Measurements from ENCODE around the gene OSGIN1. TPM values are rescaled to one million over a fixed set of nuclear protein-coding genes. Genes with fewer than 3 reads are reported as not detected.

The OSGIN1 gene
- total RNA-seq, 2 experiments from 2014 or later = 0.85 to 1.1 TPM

DNA sequence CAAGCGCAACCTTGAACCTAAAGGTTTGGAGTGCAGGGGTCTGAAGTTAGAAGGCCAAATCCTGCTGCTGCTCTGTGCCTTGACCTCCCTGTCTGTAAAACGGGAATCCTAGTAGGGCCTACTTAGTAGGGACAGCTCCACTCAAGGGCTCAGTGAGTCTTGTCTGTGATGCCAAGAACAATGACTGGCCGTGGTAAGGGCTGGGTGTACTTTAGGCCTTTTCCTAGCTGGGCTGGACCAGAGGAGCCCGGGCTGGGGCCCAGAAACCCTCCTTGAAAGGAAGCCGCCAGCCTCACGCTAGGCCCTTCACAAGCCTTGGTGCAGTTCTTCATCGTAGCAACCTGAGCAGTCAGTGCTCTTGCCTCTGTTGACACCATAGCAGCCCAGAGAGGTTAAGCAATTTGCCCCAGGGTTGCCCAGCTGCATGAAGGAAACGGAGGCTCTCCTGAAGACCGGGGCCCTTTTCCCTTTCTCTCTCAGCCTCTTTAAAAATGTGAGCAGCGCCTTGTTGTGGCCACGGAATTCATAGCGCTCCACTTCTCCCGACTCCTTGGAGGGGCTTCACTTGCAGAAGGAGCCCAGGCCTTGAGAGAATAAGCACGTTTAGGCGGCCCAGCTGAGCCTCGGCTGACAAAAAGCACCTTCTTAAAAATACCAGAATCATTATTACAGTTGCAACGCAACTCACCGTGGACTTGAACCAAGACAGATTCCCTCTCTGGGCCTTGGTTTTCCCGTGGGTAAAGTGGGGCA, 19.4 kb downstream of the OSGIN1 start:
- Mint-ChIP-seq H3K27ac (no peak overlapping the region), H3K36me3 (no peaks in the 10 kb centered on the region), H3K4me3 (no peak overlapping the region), H3K4me1 (peaks cover 2% of the 10 kb centered on the region), H3K9me3 (no peaks in the 10 kb centered on the region), H3K27me3 (peaks cover 21% of the 10 kb centered on the region)
- DNase-seq (no peak), ATAC-seq (ENCODE audit: low read depth) (no peak)
- POLR2A ChIA-PET = no interaction called here

DNA sequence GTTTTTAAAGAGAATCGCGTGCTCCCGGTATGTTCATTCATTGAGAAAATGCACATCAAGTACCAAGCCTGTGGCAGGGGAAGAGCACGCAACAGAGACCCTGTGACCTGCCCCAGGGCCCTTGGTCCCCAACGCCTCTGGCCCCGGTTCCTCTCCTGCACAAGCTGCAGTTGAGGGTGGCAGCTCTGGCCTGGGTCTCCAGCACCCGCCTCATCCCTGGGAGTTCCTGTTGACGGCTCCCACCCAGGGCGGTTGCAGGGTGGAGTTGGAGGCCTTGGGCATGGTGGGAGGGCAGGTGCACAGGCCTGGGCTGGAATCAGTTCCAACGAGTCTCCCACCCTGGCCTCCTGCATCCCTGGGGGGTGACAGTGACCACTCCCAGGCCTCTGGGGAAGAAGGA, 20.0 kb downstream of the OSGIN1 start:
- Mint-ChIP-seq H3K4me1 (no peaks in the 10 kb centered on the region), H3K9me3 (peaks cover 2% of the 10 kb centered on the region), H3K36me3 (no peaks in the 10 kb centered on the region), H3K4me3 (no peak overlapping the region), H3K27me3 (peaks cover 21% of the 10 kb centered on the region), H3K27ac (no peak overlapping the region)
- ATAC-seq (ENCODE audit: low read depth) = no peak
- DNase-seq = no peak
- POLR2A ChIA-PET = no interaction called here

DNA sequence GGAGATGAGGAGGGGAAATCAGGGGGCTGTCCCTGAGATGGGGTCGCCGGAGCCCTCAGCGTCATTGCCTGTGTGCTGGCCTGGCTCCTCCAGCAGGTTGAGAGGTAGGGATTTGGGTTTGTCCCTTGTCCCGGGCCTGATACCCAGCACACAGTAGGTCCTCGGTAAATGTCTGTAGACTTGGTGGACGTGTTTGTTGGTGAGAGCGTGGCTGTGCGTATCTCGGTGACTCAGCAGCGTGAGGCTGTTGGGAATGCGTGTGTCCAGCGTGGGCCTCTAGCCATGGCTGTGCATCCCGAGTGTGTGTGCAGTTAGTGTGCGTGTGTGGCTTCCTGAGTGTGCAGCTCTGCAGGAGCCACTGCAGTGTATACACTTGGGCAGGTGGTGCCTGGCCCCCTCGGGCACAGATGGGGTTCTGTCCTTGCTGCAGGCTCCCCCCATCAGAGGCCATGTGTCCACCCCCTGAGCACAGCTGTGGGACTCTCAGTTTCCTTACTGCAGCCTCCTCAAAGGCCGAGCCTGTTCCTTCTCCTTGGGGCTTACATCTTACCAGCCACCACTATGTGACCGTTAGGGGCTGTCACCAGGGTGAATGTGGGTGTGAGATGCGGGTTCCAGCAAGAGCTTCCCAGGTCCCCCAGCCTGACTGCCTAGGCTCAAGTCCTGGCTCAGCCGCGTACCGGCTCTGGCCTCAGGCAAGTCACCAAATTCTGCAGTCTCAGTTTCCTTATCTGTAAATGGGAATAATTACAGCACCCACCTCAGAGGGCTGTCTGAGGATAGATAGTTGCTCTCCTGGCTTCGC, 20.7 kb downstream of the OSGIN1 start:
- Mint-ChIP-seq H3K27me3 (peaks cover 25% of the 10 kb centered on the region), H3K36me3 (peaks cover under 1% of the 10 kb centered on the region), H3K4me1 (no peaks in the 10 kb centered on the region), H3K9me3 (peaks cover 4% of the 10 kb centered on the region), H3K4me3 (no peak overlapping the region), H3K27ac (no peak overlapping the region)
- ATAC-seq (ENCODE audit: low read depth) (no peak), DNase-seq (no peak)
- POLR2A ChIA-PET = no interaction called here

DNA sequence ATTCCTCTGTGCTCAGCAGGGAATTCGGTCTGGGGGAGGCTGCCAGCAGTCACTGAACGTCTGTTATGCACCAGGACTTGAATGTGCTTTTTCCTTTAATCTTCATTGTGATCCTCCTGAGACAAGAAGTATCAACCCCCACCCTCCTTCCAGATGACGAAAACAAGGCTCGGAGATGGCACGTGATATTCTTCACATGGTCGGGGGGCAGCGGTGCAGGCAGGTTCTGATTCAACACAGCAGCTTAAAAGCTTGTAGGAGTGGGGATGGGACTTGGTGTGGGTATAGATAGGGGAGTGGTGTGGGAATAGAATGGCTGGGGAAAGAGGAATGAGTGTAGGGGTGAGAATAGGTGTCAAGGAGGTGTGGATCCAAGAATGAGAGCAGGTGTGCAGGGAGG, 21.4 kb downstream of the OSGIN1 start:
- H3K27me3 Mint-ChIP-seq = peaks cover 24% of the 10 kb centered on the region
- ATAC-seq (ENCODE audit: low read depth) = no peak
- H3K36me3 Mint-ChIP-seq = peaks cover 1% of the 10 kb centered on the region
- no peak overlapping the region for H3K4me3 Mint-ChIP-seq
- H3K4me1 Mint-ChIP-seq = no peaks in the 10 kb centered on the region
- DNase-seq = no peak
- peaks cover 8% of the 10 kb centered on the region for H3K9me3 Mint-ChIP-seq
- no peak overlapping the region for H3K27ac Mint-ChIP-seq
- POLR2A ChIA-PET = no interaction called here

DNA sequence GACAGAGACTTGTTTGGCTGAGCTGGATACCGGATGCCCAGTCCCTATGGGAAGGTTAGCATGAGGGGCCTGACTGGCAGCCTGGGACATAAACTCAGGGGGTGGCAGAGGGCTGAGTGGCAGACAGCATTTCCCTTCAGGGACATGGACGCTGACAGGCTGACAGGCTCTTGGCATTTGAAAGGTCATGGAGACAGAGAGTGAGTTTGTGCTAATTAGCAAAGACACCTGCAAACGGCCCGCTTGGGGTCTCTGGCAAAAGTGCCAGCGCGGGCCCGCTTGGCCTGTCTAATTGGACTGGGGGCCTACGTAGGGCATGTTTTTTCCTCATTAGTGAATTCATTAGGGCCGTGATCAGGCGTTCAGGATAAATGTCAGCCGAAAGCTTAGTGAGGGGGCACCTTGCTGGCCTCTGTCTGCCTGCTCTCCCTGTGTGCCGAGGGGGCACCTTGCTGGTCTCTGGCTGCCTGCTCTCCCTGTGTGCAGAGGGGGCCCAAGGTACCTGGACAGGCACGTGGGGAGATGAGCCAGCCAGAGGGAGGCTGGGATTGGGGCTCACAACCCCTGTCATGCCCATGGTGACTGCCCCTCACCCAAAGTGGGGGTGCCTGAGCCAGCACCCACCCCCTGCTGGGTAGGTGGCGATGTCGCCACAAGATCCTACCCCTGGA, 22.7 kb downstream of the OSGIN1 start:
- Mint-ChIP-seq H3K27me3 (peaks cover 16% of the 10 kb centered on the region), H3K9me3 (peaks cover 8% of the 10 kb centered on the region), H3K27ac (no peak overlapping the region), H3K4me1 (no peaks in the 10 kb centered on the region), H3K36me3 (peaks cover 1% of the 10 kb centered on the region), H3K4me3 (no peak overlapping the region)
- ATAC-seq (ENCODE audit: low read depth) = no peak
- POLR2A ChIA-PET = no interaction called here
- no peak for DNase-seq

DNA sequence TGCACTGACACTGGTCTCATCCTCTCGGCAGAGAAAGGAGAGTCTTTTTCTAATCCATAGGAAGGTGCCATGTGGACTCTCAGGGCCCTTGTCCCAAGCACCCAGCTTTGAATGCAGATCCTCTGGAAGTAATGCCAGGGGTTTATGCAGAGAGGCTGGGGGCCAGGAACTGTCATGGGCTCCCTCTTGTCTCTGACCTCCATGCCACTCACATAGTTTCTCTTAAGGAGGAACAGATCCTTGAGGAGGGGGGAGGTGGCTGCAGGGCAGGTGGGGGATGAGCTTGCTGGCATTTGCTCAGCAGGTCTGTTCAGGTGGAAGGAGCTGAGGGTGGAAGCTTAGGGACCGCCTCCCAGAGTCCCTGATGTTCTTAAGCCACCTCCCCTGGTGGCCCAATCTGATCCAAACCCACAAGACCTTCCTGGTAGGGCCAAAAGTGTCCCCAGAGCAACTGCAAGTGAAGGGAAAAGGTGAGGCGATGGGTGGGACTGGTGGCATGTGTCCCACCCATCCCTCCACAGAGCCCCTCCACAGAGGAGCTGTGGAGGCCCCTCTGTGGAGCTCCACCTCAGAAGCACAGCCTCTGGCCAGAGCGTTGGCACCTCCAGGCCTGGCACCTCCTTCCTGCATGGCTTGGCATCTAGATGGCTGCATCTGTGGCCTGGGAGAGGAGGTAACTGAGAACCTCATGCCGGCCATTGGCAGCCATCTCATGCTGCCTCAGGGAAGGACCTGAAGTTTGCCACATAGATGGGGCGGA, 24.2 kb downstream of the OSGIN1 start:
- H3K4me1 Mint-ChIP-seq = no peaks in the 10 kb centered on the region
- no peak overlapping the region for H3K27ac Mint-ChIP-seq
- peaks cover 1% of the 10 kb centered on the region for H3K36me3 Mint-ChIP-seq
- DNase-seq (no peak), ATAC-seq (ENCODE audit: low read depth) (no peak)
- POLR2A ChIA-PET = no interaction called here
- peaks cover 15% of the 10 kb centered on the region for H3K27me3 Mint-ChIP-seq
- peaks cover 8% of the 10 kb centered on the region for H3K9me3 Mint-ChIP-seq
- no peak overlapping the region for H3K4me3 Mint-ChIP-seq

DNA sequence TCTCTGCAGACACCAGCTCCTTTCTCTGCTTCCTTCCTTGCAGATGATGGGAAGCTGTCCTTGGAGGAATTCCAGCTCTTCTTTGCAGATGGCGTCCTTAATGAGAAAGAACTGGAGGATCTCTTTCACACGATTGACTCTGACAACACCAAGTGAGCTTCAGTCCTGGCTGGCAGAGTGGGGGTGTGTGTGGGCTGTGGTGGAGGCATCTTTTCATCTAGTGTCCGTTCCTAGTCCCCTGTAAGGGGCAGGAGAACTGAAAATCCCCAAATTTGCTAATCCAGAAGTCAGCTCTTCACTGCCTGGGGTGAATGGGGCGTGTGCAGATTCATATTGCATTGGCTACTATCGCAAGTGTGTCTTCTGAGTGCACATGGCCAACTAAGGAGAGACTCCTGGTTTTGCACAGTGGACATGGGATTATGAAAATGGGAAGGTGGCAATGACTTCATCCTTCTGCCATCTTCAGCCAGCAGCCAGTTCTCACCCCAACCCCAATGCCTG, 25.4 kb downstream of the OSGIN1 start:
- no peaks in the 10 kb centered on the region for H3K4me1 Mint-ChIP-seq
- peaks cover 1% of the 10 kb centered on the region for H3K36me3 Mint-ChIP-seq
- H3K9me3 Mint-ChIP-seq = peaks cover 8% of the 10 kb centered on the region
- peaks cover 18% of the 10 kb centered on the region for H3K27me3 Mint-ChIP-seq
- POLR2A ChIA-PET = no interaction called here
- no peak for DNase-seq
- no peak for ATAC-seq (ENCODE audit: low read depth)
- no peak overlapping the region for H3K4me3 Mint-ChIP-seq
- no peak overlapping the region for H3K27ac Mint-ChIP-seq

DNA sequence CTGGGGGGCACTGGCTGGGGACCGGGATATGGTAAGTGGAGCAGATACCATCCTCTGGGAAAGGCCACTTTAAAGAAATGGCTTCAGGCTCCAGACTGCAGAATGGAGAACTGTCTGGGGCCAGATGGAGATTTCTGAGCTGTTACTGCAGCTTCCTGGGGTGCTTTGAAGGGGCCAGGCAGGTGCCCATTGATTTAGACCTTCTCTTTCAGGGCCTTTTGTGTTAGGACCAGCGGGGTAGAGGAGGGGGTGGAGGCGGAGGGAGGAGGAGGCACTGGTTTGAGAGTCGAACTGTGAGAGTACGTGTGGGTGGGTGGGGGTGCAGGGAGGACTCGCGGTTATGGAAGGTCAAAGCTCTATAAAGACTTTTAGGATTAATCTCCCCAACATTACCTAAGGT, 26.4 kb downstream of the OSGIN1 start:
- DNase-seq = no peak
- Mint-ChIP-seq H3K9me3 (peaks cover 8% of the 10 kb centered on the region), H3K4me1 (no peaks in the 10 kb centered on the region), H3K36me3 (peaks cover 1% of the 10 kb centered on the region), H3K27ac (no peak overlapping the region), H3K27me3 (peaks cover 16% of the 10 kb centered on the region), H3K4me3 (no peak overlapping the region)
- POLR2A ChIA-PET = no interaction called here
- ATAC-seq (ENCODE audit: low read depth) = no peak

DNA sequence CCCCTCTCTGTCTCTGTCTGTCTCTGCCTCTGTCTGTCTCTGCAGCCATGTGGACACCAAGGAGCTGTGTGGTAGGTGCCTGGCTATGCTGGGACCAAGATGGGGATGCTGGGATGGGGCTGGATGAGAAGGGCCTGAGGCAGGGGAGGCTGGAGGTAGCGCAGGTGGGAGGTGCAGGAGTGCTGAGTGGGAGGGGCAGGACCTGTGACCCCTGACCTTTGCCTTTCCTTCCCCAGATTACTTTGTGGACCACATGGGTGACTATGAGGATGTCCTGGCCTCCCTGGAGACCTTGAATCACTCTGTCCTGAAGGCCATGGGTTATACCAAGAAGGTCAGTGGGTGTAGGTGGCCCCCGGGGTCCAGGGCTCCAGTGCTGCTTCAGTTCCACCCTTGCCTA, 27.8 kb downstream of the OSGIN1 start:
- Mint-ChIP-seq H3K27ac (no peak overlapping the region), H3K36me3 (peaks cover 1% of the 10 kb centered on the region), H3K4me1 (no peaks in the 10 kb centered on the region), H3K9me3 (peaks cover 8% of the 10 kb centered on the region), H3K4me3 (no peak overlapping the region), H3K27me3 (peaks cover 14% of the 10 kb centered on the region)
- POLR2A ChIA-PET = no interaction called here
- ATAC-seq (ENCODE audit: low read depth) (no peak), DNase-seq (no peak)

DNA sequence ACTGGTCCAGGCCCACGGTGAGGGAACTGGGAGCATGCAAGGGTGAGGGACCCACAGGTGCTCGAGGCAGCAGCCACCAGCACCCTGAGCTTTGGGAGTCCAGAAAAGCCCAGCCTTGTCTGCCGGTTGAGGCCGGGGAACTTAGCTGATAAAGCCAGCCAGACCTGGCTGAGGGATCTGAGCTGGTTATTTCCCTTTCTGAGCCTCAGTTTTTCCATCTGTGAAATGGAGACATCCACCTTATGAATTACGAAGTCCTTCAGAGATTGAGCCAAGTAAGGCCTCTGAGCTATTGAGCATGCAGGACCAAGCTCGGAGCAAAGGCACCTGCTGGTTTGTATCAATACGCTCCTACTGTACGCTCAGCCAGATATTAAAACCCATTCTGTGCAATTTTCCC, 28.8 kb downstream of the OSGIN1 start:
- POLR2A ChIA-PET = no interaction called here
- H3K27ac Mint-ChIP-seq = no peak overlapping the region
- ATAC-seq (ENCODE audit: low read depth) (no peak), DNase-seq (no peak)
- H3K4me3 Mint-ChIP-seq = no peak overlapping the region
- H3K4me1 Mint-ChIP-seq = no peaks in the 10 kb centered on the region
- peaks cover 22% of the 10 kb centered on the region for H3K27me3 Mint-ChIP-seq
- H3K36me3 Mint-ChIP-seq = peaks cover 1% of the 10 kb centered on the region
- H3K9me3 Mint-ChIP-seq = peaks cover 8% of the 10 kb centered on the region

DNA sequence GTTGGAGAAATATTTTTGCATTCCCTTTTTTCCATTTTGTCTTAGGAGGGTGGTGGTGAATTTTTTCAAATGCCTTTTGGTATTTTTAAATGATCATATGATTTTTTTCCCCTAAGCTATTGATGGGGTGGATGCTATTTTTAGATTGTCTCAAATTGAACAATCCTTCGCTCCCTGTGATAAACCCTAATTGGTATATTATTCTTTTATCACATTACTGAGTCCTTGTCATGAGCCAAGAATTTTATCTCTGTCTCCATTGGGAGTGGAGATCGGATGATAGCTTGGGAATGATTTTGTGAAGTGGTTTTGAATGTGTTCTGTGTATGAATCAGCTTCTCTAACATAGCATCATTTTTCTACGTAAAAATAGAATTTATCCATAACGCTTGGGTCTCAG, 30.5 kb downstream of the OSGIN1 start:
- POLR2A ChIA-PET = no interaction called here
- Mint-ChIP-seq H3K9me3 (peaks cover 5% of the 10 kb centered on the region), H3K4me1 (no peaks in the 10 kb centered on the region), H3K36me3 (peaks cover 1% of the 10 kb centered on the region), H3K27ac (no peak overlapping the region), H3K4me3 (no peak overlapping the region), H3K27me3 (peaks cover 27% of the 10 kb centered on the region)
- DNase-seq (no peak), ATAC-seq (ENCODE audit: low read depth) (no peak)

DNA sequence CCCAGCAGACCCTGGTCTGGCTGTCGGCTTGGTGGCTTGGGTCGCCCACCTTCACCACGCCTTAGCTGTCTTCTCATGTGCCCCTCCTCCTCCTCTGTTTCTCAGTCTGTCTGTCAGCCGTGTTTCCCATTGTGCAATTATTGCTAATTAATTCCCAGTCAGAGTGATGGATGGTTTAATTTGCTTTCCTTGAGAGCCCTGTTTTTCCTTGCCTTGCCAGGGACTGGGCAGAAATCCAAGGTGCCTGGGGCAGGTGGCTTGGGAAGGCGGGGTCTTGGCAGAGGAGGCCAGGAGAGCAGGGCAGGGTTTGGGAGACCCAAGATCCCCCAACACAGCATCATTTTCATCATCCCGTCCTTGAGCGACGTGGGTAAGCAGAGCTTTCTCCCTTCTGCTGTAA, 36.3 kb downstream of the OSGIN1 start:
- H3K27ac Mint-ChIP-seq = no peak overlapping the region
- no peaks in the 10 kb centered on the region for H3K4me1 Mint-ChIP-seq
- H3K27me3 Mint-ChIP-seq = peaks cover 32% of the 10 kb centered on the region
- POLR2A ChIA-PET = no interaction called here
- peaks cover 3% of the 10 kb centered on the region for H3K9me3 Mint-ChIP-seq
- DNase-seq (no peak), ATAC-seq (ENCODE audit: low read depth) (no peak)
- H3K36me3 Mint-ChIP-seq = no peaks in the 10 kb centered on the region
- no peak overlapping the region for H3K4me3 Mint-ChIP-seq

DNA sequence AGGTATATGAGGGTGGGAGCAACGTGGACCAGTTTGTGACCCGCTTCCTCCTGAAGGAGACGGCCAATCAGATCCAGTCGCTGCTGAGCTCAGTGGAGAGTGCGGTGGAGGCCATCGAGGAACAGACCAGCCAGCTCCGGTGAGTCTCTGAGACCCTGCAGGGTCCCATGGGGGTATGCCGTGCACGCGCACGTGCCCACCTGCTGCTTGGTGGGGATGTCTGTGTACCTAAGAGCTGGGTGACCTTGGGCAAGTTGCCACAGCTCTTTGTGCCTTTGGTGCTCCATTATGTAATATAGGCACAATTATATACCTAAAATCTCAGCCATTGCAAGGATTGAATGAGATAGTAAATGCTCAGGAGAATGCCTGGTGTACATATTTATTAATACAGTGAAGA, 37.5 kb downstream of the OSGIN1 start:
- Mint-ChIP-seq H3K27me3 (peaks cover 42% of the 10 kb centered on the region), H3K4me1 (no peaks in the 10 kb centered on the region), H3K9me3 (peaks cover 3% of the 10 kb centered on the region), H3K27ac (no peak overlapping the region), H3K36me3 (no peaks in the 10 kb centered on the region), H3K4me3 (no peak overlapping the region)
- DNase-seq (no peak), ATAC-seq (ENCODE audit: low read depth) (no peak)
- POLR2A ChIA-PET = no interaction called here
